Neural progenitor cell (in vitro differentiated cells): ENCODE measurements around the gene NAT9.

Experiments
- CTCF ChIP-seq: fragments of 200-600 bp; sonication (generic); IDR thresholded peaks from 2 replicates; pipeline ENCODE4 v1.5.1; 2017; ENCODE audit warnings: antibody characterized with exemption, mild to moderate bottlenecking
- EZH2 ChIP-seq: fragments of 200-600 bp; sonication (generic); IDR thresholded peaks from 2 replicates; pipeline ENCODE4 v1.6.1; 2017; ENCODE audit warnings: antibody characterized with exemption, mild to moderate bottlenecking, moderate library complexity
- EZH2phosphoT487 ChIP-seq: fragments of 200-600 bp; sonication (generic); IDR thresholded peaks from 2 replicates; pipeline ENCODE4 v1.6.1; 2017; ENCODE audit warnings: antibody characterized with exemption

GRCh38 chr17:74752822-74753401 lies 23.2 kb downstream of the NAT9 start:
- no peak for TF ChIP-seq CTCF
- TF ChIP-seq EZH2, result no peak
- no peak for TF ChIP-seq EZH2phosphoT487
